ENCODE measurements around the gene POPDC2.
A peak's percentile ranks its signal among the peaks of the same experiment; 100 is the strongest.

Gene POPDC2

DNA sequence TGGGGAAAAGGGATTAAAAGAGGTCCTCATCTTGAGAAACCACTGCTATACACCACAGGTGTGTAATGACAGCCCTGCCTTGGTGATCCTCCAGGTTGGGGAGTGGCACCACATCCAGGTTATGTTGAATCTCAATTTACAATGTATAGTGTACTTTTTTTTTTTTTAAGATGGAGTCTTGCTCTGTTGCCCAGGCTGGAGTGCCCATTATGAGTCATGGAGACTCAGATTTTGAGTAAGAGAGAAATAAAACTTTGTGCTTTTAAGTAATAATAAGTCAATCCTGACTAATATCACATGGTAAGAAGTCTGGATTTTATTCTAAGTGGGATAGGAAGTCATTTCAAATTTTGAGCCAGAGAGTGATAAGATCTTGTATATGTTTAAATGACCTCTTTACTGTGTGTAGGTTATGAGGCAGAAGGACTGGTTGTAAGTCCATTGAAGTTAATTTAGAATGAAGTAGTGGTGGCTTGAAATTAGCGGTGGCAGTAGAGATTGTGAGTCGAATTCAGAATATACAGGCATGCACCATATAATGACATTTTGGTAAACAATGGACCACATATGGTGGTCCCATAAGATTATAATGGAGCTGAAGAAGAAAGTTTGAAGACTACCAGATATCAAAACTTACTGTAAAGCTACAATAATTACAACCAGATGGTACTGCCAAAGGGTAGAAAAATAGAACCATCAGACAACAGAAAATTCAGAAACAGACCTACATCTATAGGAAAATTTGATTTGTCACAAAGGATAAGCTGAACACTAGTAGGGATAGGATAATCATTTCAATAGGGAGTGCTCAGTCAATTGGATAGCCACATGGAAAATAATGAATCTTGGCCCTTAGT, 20.7 kb downstream of the POPDC2 start:
- no peak for DNase-seq (ENCODE audit: low read depth)

DNA sequence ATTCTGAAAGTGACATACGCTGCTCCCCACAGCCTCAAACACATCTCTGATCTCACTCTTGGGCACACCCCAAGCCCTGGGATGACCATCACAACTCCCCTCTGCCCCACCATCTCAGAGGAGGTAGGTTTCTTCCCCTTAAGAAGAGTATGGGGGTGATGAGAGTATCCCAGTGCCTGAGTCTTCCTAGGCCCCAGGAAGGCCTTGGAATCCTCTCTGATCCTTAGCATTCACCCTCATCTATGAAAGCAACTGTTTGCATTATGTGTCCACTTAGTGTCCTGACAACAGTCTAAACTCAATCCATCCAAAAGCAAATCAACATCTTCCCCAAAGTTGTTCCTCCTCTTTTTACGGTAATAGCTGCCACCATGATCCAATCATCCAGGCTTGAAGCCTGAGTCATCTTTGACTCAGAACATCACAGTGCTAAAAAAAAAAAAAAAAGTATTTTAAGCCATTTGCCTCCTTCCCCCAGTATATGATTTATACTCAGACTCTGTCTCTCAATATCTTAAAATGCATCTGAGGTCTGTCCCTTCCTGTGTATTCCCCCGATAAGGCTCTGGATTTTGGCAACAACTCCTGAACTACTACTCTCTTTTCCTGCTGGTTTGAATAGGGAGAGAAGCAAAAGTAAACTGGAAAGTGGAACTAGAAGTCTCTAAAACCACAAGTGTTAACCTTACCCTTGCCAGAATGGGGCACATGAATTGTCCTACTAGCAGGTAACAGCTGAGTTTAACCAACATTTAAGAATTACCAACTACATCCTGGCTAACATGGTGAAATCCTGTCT, 22.5 kb downstream of the POPDC2 start:
- peak; percentile 96 for DNase-seq (ENCODE audit: low read depth)

DNA sequence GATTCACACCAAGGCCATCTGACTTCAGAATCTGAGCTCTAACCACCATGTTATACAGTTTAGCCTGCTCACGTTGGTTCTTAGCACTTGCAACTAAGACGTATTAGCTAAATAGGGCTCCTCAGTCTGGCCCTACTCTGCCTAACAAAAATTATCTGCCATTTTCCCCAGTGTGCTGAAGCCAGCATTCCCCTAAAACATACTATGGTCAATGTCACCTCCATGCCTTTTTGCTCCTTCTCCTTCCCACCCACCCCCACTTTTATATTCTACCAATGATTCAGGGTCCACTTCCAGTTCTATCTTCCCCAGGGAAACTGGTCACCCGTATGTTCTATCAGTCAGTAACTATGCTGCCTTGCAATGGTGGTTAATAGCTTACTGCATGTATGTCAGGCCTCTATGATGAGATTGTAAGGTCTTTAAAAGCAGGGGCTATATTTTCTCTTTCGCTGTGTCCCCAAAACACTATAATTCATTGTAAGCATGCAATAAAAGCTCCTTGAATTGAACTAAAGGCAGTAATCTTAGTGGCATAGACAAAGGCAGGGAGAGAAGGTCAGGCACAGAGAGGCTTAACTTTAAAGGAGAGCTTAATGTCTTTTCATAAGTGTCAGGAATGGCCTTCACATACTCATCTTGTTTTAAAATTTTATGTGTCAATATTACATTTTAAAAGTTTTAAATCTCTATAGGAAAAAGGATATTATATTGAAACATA, 23.3 kb downstream of the POPDC2 start:
- no peak for DNase-seq (ENCODE audit: low read depth)

DNA sequence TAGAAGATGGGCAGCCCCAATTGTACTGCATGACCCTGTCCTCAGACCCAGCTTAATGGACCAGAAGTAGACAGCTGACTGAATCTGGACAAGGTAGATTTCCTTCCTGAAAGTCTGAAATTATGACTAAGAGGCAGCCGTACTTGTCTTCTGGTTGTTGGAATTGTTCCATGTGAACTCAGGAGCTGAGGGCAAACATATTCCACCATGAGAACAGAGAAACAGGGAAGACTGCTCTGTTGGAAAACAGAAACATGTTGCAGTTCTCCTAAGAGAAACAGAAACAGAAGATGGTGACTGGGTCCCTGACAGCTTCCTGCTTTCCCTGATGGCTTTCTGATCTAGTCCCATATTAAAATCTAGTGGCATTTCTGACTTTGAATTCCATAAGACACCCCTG, 24.1 kb downstream of the POPDC2 start:
- DNase-seq (ENCODE audit: low read depth), result no peak

DNA sequence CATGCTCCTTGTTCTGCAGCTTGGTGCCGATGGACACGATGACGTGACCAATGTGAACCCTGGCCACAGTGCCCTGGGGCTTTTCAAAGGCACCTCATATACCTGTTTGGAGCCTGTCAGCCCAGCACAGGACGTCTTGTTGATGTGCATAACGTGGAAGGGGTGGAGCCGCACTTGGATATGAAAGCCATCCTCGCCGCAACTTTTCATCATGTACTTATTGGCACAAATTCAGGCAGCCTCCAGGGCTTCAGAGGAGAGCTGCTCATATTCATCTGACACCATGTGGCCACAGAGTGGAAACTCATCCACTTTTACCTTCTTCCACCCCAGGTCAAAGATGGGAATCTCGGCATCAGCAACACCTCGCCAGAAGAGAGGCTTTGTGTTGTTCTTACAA, 24.7 kb downstream of the POPDC2 start:
- no peak for DNase-seq (ENCODE audit: low read depth)

DNA sequence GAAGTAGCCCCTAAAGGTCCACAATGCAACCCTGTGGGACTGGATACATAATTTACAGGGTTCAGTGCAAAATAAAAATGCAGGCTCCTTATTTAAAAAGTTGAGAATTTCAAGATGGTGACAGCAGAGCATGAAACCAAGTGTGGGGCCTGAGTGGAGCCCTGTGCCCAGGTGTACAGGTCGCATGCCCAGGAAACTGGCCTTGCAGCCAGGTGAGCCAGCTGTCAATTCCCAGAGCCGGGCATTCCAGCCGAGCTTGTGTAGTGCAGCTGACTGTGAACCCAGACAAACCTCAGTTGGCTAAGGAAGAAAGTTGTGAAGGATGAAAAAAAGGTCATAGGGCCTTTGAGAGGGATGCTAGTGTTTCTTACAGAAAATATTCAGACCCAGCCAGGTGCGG, 27.6 kb downstream of the POPDC2 start:
- no peak for DNase-seq (ENCODE audit: low read depth)

DNA sequence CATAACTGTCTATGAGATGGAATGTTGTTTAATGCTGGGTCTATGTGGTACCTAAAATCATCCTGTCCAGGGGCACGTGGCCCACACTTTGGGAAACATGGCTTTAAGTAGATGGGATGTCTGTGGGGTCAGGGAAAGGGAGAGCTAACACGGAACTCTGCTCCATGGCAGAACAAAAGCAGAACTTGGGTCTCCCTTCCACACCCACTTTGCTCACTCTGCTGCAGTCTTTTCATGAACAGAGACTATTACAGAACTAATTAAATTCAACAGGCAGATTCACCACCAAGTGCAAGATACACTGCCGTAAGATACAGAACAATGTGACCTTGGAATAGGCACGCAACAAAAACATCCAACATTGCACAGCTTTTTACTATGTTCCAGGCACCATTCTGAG, 28.2 kb downstream of the POPDC2 start:
- no peak for DNase-seq (ENCODE audit: low read depth)

DNA sequence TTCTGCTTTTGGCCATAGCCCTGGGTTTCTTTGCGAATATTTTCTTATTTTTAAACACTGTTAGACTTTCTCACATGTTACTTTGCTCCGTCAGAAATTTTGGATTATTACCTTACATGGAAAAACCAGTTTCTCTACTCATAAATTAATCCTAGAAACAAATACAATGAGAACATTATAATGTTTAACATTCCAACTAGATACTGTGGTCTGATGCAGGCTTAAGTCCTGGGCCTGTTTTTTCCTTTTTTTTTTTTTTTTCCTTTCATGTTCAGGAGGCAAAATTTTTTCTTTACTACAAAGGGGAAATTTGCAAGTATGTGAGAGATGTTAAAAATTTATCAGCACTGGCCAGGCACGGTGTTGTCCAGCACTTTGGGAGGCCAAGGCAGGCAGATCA, 28.9 kb downstream of the POPDC2 start:
- DNase-seq (ENCODE audit: low read depth), result no peak

DNA sequence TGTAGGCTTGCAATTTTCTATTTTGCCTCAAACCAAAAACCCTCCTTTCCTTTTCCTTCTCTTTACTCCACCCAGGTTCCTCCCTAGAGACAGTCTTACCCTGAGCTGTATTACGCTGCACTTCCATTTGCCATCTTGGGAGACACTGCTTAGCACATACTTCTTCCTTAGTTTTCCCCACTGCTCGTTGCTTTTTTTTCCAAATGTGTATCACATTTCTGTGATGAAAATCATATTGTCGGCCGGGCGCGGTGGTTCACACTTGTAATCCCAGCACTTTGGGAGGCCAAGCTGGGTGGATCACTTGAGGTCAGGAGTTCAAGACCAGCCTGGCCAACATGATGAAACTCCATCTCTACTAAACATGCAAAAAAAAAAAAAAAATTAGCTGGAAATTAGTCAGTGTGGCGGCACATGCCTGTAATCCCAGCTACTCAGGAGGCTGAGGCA, 29.5 kb downstream of the POPDC2 start:
- no peak for DNase-seq (ENCODE audit: low read depth)

DNA sequence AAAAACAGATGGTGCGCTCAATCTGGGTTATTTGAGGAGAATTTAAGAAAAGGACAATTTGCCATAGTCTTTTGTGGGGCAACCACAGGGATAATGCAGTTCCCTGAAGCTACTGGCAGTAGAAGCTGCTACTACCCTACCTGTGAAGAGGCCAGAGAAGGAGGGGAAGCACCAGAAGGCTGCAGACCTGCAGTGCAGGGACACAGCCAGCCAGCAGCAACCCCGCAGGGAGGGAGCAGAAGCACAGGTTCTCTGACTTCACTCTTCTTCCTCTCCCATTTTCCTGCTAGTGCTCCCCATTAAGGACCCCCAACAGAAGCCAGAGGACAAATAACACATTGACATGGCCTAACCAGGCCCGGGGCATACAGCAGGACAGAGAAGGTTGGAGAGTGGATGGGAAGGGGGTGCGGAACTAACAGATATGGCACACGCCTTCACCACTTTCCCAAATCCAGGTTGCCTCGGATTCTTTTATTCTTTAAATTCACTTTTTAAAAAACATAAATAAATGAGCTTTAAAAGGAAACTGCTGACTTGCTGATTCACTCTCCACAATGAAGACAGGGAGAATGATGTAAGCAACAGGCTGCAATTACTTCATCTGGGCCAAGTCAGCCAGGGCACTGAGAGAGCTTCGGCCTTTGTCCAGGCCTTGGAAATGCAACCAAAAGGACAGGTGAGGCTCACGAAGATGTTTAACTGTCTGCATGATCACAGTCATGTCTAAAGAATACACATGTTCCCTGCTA, 30.1 kb downstream of the POPDC2 start:
- peak; percentile 35 for DNase-seq (ENCODE audit: low read depth)

DNA sequence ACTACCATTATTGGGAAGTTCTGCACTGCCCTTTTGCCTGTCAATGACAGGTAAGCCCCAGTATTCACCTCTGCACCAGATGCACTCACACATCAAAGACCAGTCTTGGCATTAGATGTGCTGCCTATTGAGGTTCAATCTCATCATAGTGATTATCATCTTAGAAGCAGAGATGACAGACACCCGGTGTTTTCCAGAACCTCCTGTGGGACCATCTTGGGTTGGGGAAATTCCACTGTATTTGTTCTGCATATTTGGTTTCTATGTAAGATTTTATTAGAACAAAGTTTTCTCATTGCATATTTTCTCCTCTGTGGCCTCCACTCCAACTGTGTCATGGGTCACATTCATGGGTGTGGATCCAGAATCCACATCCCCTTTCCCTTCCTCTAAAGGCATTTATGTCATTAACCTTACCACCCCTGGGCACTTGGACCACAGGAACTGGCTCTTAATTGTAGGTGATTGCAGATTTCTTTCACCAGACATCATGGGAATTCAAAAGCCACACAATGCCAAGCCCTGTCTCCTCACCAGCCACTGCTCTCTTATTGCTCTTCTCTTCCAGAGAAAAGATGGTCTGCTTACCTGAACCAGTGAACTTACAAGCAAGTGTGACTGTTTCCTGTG, 31.5 kb downstream of the POPDC2 start:
- peak; percentile 78 for DNase-seq (ENCODE audit: low read depth)

DNA sequence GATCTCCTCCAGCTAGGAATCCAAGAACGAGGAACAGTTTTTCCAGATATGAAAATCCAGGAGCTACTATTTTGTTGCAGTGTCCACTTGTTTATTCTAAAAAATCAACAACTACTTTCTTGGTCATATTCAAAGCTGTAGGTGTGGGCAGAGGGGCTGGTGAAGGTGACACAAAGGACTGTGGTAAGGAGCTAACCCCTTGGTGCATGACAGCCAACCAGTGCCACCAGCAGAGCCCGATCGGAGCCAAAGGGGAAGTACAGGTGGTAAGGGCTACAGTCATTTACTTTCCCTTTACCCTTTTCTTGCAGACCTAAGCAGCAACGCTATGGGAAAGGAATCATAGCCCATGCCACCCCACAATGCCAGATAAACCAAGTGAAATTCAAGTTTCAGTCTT, 32.0 kb downstream of the POPDC2 start:
- no peak for DNase-seq (ENCODE audit: low read depth)

DNA sequence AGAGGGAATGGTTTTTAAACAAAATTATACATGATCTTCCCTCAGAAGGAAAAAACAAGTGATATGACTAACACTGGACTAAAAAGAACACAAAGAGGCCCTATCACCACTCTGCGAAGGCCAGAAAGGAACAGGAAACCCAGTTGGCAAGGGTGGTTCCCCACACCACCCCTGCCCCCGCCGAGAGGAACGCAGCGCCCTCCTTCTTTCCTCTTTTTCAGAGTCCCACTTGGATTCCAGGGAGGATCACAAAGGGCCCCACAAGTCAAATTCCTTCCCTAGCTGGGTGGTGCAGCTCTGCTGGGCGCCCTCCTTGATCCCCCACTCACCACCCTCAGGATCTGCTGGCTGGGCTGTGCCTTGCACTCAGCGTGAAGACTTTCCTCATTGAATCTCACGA, 32.9 kb downstream of the POPDC2 start:
- DNase-seq (ENCODE audit: low read depth), result no peak

DNA sequence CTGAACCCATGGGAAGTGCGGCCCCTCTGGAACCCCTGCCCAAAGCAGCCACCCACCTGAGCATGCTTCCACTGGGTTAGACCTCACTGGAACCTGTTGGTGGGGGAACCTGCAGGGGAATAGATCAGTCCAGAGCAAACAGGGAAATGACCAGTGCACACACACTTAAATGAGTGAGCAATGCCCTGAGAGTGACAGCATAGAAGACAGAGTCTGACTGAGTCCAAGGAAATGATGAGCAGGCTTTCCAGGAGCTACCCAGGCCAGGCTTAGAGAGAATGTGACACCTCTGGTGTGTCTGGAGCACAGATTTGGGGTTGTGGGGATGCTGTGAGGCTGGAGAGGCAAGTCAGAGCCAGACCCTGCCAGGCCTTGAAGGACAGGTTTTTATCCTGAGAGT, 34.2 kb downstream of the POPDC2 start:
- DNase-seq (ENCODE audit: low read depth), result no peak

DNA sequence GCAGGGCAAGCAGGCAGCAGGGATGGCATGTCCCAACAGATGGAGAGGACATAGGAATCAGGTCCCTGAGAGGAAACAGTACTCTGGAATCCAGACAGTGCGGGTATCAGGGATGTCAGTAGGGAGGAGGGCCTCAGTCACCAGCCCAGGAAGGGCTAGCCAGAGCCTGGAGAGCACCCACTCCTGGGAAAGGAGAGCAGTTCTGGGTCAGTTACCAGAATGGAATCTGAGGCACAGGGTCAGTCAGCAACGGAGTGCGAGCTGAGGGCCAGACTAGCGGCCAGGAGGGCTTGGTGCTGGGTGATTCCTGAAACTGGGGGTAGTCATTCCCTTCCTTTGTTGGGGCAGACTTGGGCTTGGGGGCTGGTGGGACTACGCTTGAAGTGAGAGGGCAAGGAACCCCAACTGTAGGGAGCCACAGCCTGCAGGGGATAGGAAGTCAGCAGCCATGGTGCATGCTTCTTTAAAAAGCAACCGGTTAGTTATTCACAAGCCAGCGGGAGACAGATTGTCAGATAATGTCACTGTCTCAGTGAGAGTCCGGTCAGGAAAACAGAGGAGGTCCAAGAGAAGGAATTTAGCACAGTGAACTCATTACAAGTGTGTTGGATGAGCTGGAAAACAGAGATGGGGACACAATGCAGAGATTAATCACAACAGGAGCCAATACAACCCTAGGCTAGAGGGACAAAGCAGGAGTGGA, 34.8 kb downstream of the POPDC2 start:
- no peak for DNase-seq (ENCODE audit: low read depth)

DNA sequence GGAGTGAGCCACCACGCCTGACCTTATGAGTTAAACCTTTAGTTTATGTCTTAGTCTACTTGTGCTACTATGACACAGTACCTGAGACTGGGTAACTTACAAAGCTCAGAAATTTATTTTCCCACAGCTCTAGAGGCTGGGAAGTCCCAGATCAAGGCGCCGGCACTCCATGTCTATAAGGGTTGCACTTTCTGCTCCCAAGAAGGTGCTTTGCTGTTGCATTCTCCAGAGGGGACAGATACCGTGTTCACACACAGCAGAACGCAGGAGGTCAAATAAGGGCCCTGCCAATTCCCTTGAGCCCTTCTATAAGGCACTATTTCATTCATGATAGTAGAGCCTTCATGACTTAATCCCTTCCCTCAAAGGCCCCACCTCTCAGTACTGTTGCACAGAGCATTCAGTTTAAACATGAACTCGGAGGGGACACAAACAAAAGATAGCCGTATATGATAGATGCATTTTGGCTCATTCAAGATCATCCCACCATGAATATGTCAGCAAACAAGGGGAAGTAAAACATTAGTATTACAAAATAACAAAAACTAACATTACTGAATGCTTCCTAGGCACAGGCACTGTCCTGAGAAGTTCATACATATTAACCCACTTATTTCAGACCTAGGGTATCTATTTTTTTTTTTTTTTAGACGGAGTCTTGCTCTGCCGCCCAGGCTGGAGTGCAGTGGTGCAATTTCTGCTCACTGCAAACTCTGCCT, 36.2 kb downstream of the POPDC2 start:
- DNase-seq (ENCODE audit: low read depth), result no peak

DNA sequence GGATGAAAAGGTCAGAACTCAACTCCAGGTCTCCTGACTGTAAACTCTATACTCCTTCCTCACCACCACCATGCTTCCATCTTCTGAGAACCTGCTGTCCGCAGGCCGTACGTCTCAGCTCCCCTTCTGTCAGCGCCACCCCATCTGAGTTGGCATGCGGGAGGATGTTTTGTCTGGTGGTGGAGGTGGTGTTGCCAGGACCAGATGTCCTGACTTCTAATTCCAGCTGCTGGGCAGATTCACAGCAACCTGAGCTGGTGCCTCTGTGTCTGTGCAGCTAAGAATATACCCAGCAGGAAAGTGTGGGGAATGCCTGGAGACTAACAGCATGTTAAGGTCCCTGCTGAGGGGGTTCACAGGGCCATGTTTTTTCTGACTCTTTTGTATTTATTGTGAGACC, 39.5 kb downstream of the POPDC2 start:
- no peak for DNase-seq (ENCODE audit: low read depth)

DNA sequence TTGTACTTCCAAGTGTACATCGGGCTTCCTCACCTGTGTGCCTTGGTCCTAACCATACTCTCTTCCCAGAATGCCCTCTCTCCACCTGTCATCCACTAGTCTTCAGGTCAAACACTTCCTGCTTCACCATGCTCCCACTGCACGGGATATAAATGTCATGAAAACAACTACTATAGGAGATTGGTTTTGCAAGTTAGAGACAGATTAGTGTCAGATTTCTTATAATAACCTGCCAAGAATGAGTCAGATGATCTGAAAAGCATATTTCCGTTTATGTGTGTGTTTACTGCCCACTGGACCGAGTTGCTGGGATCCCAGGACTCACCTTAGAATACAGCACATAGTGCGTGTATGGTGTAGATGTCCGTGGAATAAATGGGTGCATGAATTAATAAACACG, 41.3 kb downstream of the POPDC2 start:
- no peak for DNase-seq (ENCODE audit: low read depth)

DNA sequence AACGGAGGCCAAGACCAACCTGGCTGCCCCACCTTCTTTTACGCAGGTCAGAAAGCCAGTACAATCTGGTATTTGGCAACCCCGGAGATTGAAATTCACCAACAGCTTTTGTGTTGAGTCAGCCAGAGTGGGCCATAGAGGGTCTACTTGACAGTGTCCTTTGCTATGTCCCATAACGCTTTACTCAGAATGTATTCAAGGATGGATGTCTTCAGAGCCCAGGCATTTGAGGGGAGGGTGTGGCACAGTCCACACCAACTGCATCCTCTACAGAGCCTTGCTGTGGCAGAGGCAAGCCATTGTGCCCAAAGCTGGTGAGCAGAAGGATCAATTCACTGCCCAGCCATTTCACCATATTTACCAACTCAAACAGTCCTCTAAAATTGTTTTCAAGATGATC, 44.3 kb downstream of the POPDC2 start:
- DNase-seq (ENCODE audit: low read depth), result no peak

DNA sequence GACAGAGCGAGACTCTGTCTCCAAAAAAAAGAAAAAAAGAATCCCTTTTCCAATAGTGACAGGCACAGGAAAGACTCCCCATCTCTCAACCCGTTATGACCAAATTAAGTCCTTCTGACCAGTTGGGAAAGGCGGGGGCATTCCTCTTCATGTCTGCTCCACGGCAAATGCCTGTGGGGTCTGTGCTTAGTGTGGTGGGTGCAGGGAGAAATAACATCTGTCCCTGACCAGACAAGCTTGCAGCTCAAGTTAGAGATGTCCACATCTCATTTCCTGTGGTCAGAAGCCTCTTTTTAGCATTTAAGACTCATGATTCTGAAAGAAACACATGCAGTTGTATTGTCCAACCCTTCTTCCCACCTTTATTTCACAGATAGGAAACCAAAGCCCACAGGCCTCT, 46.5 kb downstream of the POPDC2 start:
- DNase-seq (ENCODE audit: low read depth), result no peak

Data from GM04503 (cell line).